HG02840 (cell line): Measurements from ENCODE around the gene SLC12A9.

ENCODE experiments used
- ATAC-seq: cut with Tn5 transposase; IDR thresholded peaks from one replicate; pipeline ENCODE4 v1.9.1; 2021; ENCODE audit warnings: mild to moderate bottlenecking, moderate library complexity, moderate number of reproducible peaks; ENCODE audit not compliant: unreplicated experiment, low FRiP score

Gene SLC12A9

DNA sequence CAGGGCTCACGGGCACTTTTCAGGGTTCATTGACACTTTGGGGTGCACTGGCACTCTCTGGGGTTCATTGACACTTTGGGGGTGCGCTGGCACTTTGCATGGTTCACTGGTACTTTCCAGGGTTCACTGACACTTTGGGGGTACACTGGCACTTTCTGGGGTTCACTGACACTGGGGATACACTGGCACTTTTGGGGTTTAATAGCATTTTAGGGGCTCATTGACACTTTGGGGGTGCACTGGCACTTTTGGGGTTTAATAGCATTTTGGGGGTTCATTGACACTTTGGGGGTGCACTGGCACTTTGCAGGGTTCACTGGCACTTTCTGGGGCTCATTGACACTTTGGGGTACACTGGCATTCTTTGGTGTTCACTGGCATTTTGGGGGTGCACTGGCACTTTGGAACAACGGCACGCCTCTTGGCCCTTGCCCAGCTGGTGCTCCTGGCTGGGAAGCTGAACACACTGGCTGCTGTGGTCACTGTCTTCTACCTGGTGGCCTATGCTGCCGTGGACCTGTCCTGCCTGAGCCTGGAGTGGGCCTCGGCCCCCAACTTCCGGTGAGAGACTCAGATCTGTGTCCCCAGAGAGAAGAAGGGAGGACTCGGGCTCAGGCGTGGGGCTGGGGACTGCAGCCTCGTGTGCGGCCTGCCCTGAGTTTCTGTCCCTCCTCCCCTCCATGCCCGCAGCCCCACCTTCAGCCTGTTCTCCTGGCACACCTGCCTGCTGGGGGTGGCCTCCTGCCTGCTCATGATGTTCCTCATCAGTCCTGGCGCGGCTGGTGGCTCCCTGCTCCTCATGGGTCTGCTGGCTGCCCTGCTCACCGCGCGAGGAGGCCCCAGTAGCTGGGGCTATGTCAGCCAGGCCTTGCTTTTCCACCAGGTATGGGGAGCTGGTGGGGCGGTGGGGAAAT, 8.4 kb downstream of the SLC12A9 start:
- ATAC-seq = no peak

DNA sequence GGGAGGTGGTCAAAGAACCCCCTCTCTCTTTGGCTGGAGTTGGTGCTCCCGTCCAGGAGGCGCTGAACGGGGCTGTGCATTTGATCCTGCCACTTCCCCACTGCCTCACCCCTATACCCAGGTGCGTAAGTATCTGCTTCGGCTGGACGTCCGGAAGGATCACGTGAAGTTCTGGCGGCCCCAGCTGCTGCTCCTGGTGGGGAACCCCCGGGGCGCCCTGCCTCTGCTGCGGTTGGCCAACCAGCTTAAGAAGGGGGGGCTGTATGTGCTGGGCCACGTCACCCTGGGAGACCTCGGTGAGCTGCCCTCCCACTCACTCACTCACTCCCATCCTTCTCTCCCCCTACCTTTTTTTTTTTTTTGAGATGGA, 9.1 kb downstream of the SLC12A9 start:
- no peak for ATAC-seq

DNA sequence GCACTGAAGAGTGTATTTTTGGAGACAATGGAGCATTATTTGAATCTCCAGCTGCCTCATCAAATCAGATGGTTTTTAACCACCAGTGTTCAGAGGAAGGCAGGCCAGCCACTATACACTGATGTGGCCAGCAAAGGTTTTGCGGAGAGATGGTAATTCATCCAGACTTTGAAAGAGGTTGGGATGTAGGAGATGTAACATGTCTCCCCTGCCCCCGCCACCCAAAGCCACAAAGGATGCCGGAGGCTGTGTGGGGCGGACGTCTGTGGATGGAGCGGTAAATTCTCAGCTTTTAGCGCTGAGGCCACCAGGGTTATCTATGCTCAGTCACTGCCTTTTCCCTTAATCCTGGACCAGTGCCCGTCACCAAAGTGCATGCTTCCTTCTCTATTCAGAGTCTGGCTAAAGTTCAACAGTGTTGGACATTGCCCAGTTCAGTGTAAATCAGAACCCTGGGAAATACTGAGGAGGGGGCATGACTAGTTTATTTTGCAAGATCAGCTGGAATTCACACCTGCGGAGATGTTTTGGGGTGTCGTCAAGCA, 11.0 kb downstream of the SLC12A9 start:
- ATAC-seq = no peak

DNA sequence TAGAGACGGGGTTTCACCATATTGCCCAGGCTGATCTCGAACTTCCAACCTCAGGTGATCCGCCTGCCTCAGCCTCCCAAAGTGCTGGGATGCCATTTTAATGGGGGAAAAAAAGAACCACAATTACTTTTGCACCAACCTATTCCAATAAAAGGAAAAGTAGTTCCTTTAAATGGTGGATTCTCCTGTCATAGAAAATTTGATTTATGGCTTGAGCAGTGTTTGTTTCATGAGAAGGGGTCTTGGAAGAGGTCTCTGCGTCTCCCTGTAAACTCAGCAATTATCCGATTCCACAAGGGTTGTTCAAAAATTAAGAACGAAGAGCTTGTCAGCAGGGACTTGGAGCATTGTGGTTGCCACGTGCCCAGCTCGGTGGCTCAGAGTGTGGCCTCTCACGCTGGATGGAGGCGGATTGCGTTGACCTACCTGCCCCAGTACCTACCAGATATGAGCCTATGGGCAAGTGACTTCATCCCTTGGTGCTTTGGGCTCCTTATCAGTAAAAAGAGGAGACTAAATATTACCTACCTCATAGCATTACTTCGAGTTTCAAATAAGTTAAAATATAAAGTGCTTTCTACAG, 11.8 kb downstream of the SLC12A9 start:
- no peak for ATAC-seq

DNA sequence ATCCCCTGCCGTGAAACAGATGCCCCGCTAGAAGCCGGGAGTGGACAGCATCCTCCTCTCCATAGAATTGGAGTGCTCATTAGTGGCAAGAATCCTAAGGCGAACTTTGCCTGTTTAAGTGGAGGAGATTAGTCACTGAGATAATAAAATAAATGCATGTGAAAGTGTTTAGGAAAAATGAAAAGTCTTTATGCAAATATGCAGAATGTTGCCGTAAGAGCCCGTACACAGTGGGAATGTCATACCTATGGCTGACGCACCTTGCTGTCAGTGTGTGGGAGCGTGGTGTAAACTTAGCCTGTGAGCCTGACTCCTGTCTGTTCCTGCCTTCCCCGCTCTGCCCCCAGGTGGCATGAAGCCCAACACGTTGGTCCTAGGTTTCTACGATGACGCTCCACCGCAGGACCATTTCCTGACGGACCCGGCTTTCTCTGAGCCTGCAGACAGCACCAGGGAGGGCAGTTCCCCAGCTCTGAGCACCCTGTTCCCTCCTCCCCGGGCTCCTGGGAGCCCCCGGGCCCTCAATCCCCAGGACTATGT, 12.9 kb downstream of the SLC12A9 start:
- ATAC-seq = no peak

DNA sequence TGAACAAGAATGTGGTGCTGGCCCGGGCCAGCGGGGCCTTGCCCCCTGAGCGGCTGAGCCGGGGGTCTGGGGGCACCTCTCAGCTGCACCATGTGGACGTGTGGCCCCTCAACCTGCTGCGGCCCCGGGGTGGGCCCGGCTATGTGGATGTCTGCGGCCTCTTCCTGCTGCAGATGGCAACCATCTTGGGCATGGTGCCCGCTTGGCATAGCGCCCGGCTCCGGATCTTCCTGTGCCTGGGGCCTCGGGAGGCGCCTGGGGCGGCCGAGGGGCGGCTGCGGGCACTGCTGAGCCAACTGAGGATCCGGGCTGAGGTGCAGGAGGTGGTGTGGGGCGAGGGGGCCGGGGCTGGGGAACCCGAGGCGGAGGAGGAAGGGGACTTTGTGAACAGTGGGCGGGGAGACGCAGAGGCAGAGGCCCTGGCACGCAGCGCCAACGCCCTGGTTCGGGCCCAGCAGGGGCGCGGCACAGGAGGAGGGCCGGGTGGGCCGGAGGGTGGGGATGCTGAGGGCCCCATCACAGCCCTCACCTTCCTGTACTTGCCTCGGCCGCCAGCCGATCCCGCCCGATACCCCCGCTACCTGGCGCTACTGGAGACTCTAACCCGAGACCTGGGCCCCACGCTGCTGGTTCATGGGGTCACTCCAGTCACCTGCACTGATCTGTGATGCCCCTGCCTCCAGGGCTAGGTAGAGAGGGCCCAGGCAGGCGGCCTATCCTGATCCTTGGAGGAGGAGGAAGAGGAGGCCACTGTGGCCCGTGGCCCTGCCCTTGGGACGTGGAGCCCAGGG, 13.6 kb downstream of the SLC12A9 start:
- no peak for ATAC-seq

DNA sequence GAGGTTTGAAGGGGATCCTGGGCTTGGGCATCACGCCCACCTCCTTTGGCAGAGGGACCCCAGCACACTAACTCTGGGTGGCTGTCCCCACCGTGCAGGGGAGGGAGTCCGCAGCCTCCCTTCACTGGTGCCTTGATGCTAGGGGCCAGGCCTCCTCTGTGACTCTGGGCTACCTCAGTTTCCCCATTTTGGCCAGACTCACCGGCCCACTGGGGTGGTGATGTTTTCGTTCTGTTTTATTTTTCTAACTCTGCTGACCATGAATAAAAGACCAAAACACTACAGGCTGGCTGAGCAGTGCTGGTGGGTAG, 14.2 kb downstream of the SLC12A9 start:
- ATAC-seq = no peak

DNA sequence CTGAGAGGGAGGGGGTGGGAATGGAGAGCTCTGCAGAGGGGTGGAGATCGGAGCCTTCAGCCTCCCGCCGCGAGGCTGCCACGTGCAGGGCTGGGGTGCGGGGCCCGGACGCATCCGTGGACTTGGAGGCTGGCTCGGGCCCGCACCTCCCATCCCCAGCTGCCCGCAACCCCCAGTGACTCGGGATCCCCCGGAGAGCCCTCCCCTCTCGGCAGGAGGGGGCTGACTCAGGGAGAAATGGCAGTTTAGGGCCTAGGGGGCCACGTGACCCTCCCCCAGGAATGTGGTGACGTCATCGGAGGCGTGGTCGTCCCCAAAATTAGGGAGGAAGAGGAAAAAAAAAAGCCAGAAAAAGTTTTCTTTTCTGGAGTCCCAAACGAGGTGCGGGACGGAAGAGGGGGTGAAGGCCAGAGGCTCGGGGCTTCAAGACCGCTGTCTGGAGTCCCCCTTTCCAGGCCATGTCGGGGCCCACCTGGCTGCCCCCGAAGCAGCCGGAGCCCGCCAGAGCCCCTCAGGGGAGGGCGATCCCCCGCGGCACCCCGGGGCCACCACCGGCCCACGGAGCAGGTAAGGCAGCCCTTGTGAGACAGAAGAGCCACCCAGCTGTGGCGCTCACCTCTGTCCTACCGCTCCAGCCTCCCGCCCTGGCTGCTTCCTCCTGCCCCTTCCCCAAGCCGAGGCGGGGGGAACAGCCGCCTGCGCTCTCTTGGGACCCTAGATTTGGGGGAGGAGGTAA, 14.7 kb downstream of the SLC12A9 start, which contains the start of gene TRIP6:
TRIP6 (plus strand) TSS at position 348 of the 736 bp plus-strand sequence; CDS start at position 459, 111 bp downstream.
- ATAC-seq = no peak

DNA sequence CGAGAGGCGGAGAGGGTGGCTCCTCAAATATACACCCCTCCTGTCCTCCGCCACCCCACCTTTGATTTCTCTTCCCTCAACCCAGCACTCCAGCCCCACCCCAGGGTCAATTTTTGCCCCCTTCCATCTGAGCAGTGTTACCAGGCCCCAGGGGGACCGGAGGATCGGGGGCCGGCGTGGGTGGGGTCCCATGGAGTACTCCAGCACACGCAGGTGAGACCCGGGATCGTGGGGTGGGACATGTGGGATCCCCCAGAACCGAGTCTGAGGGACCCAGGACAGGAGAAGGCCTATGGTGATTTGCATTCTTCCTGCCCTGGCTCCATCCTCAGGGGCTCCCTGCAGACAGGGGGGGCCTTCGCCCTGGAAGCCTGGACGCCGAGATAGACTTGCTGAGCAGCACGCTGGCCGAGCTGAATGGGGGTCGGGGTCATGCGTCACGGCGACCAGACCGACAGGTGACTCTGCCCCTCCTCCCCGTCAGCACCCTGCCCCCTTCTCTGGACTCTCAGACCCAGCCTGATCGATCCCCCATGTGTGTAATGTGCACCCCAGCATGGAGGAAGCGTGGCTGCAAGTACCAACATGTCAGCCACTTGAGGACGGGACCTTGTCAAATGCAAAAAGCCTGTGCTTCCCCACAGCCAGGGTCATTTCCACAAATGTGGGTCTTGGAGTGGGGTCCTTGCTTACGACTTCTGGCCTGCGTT, 15.4 kb downstream of the SLC12A9 start:
- no peak for ATAC-seq

DNA sequence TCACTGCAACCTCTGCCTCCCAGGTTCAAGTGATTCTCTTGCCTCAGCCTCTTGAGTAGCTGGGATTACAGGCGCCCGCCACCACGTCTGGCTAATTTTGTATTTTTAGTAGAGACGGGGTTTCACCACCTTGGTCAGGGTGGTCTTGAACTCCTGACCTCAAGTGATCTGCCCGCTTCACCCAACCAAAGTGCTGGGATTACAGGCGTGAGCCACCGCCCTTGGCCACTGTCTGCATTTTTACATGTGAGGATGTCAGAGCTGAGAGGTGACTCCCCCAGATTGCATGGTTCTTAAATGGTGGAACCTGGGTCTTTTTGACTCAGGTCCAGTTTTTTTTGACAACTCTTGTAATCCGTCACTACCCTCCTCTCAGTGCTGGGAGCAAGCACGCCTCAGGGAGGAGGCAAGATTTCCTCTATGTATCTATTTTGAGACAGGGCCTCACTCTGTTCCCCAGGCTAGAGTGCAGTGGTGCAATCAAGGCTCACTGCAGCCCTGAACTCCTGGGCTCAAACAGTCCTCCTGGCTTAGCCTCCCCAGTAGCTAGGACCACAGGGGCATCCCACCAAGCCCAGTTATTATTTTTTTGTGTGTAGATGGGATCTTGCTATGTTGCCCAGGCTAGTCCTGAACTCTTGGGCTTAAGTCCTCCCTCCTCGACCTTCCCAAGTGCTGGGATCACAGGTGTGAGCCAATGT, 21.2 kb downstream of the SLC12A9 start:
- ATAC-seq = no peak

DNA sequence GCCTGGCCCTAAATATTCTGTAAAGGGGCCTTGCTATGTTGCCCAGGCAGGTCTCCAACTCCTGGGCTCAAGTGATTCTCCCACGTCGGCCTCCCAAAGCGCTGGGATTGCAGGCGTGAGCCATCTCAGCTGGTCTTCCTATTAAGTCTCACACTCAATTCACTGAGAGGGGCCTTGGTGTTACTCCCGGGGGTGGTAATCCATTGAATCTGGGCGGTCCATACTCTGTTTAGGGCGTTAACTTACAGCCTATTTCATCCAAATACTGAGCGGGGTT, 21.7 kb downstream of the SLC12A9 start:
- ATAC-seq = no peak

DNA sequence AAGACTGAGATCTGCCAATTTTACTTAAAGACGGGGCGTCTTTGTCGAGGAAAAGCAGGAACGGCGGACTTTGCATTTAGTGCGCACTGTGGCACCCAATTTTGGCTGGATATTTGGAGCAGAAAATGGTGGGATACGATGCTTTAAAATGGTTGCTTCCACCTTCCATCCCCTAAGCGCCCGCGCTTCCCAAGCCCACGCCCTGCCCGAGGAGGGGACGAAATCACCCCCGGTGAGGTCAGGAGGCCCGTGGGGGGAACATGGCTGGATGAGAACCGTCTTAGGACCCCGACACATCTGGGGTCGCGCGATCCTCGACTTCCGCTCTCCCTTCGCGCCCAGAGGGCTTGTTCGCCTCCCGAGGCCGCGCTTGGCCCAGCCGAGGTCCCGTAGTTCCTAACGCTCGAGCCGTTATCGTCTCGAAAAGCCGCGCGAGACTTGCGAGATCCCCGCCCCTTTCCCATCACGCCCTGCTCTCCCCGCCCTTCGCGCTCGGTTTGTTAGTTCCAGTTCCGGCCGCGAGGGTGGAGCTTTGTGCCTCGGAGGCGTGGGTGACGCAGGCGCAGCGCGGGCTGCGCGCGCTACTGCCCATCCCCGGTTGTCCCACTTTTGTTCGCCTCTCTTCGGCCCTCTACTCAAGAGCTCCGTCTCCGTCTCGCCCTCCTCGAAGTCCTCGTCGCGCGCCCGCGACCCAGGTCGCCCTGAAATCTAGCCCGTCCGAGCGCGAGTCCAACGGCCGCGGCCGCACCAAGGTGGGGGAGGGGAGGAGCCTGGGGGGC, 22.3 kb downstream of the SLC12A9 start, which contains the start of gene SRRT:
SRRT (plus strand) TSS at position 527 of the 779 bp plus-strand sequence. CDS start 488 bp downstream, outside the sequence.
- peak; percentile 89 for ATAC-seq

DNA sequence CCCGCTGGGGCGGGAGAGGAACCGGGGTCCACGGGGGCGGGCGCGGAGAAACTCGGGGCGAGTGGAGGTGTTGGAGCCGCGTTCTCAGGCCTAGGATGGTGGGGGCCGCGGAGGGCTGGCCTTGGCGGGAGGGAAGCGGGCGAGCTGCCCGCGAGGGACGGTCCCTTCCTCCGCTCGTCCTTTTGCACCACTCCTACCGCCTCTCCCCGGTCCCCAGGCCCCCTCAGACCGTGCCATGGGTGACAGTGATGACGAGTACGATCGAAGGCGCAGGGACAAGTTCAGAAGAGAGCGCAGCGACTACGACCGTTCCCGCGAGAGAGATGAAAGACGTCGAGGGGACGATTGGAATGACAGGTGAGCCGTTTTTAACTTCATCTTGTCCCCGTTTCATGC, 22.8 kb downstream of the SLC12A9 start:
- peak; percentile 17 for ATAC-seq

DNA sequence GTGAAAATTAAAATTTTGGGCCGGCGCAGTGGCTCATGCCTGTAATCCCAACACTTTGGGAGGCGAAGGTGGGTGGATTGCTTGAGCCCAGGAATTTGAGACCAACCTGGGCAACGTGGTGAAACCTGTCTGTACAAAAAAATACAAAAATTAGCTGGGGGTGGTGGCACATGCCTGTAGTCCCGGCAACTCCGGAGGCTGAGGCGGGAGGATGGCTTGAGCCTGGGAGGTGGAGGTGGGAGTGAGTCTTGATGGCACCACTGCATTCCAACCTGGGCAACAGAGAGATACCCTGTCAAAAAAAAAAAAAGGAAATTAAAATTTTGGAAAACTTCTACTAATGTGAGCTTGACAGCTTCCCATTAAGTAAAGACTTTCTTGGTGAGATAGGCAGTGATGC, 25.5 kb downstream of the SLC12A9 start:
- no peak for ATAC-seq

DNA sequence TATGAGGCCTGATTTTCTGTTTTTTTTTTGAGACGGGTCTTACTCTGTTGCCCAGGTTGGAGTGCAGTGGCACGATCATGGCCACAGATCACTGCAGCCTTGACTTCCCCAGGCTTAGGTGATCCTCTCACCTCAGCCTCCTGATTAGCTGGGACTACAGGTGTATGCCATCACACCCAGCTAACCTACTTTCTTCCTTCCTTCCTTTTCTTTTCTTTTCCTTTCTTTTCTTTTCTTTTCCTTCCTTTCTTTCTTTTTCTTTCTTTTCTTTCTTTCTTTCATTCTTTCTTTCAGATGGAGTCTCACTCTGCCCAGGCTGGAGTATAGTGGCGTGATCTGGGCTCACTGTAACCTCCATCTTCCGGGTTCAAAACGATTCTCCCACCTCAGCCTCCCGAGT, 26.2 kb downstream of the SLC12A9 start:
- ATAC-seq = no peak

DNA sequence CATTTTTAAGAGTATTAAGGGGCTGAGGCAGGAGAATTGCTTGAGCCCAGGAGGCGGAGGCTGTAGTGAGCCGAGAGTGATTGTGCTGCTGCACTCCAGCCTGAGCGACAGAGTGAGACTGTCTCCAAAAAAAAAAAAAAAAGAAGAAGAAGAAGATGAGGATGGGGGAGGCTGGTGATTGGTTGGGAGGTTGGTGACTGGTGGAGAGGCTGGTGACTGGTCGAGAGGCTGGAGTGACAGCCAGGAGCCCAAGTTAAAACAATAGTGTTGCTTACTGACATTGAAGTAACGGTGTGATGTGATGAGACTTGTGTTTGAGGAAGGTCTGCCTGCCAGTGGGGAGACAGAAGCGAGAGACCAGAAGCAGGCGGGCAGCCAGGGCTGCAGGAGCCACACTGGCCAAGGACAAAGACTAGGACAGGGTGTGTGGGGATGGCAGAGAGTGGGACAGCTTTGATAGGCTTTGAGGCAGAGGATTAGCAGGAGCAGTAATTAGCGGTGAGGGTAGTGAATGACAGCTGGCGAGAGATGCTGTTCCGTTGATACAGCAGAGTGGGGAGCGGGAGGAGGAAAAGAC, 27.3 kb downstream of the SLC12A9 start:
- ATAC-seq = no peak

DNA sequence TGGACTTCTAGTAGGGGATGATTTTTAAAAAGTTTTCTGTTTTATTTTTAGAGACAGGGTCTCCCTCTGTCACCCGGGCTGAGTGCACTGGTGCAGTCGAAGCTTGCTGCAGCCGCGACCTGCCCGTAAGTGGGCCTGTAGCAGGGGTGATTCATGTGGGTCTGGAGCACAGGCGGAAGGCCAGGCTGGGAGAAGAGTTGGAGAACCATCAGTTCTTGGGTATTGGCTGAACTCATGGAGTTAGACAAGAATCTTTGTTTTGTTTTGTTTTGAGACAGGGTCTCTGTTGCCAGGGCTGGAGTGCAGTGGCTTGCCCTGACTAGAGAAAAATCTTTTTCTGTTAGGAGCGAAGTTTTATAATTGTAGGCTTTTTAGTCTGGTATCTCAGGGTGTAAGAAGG, 28.1 kb downstream of the SLC12A9 start:
- ATAC-seq = no peak

DNA sequence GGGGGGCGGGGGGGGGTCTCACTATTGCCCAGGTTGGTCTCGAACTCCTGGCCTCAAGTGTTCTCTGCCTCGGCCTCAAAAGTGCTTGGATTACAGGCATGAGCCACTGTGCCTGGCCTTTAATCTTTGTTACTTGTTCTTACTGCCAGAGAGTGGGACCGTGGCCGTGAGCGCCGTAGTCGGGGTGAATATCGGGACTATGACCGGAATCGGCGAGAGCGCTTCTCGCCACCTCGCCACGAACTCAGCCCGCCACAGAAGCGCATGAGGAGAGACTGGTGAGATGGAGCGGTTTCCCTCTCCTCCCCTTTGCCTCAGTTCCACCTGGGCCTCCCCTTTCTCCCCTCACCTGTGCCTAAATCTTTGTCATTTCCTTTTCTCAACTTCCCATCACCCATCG, 28.6 kb downstream of the SLC12A9 start:
- no peak for ATAC-seq
